ENCODE measurements around the gene TUSC2. TPM values are rescaled to one million over a fixed set of nuclear protein-coding genes. Genes with fewer than 3 reads are reported as not detected.
A peak's percentile ranks its signal among the peaks of the same experiment; 100 is the strongest.

Gene TUSC2
- total and polyA plus RNA-seq, 2 experiments from 2014 or later: 30.0 to 45.6 TPM

DNA sequence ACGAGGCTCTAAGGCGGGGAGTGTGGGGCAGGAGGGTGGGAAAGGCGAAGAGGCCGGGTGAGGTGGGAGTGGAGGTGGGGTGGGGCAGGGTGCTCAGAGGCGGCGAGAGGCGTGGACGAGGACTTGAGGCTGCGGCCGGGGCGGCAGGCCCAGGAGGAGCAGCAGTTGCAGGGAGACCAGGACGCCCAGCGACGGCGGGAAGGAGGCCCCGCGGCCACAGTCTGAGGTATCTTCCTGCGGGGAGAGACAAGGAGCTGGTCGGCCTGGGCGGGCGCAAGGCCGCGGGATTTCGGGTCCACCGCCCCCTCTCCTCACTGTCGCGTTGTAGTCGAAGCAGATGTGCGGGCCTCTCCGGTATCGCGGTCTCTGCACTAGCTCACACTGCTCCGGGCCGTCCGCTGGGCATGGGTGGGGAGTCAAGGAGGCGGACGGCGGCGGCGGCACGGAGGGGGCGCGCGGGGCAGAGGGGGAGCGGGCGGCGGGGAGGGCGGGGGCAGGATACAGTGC, 36.6 kb upstream of the TUSC2 start:
- Histone ChIP-seq H2AFZ (peak overlapping the region; percentile 88), H3K4me1 (ENCODE audit: insufficient read depth) (no peaks in the 10 kb centered on the region), H3K4me3 (peak overlapping the region; percentile 37), H3K27ac (peak overlapping the region; percentile 52), H3K9me2 (replicated peaks; ENCODE audit: insufficient read depth) (no peaks in the 10 kb centered on the region), H3K4me2 (peak overlapping the region; percentile 93), H3K9me3 (ENCODE audit: low read depth) (no peaks in the 10 kb centered on the region), H3K36me3 (replicated peaks; ENCODE audit: insufficient read depth, low read depth) (no peaks in the 10 kb centered on the region), H4K20me1 (ENCODE audit: insufficient read depth, poor library complexity, severe bottlenecking) (no peaks in the 10 kb centered on the region), H3K79me2 (no peaks in the 10 kb centered on the region), H3K27me3 (no peaks in the 10 kb centered on the region)
- peak; percentile 58 for DNase-seq (ENCODE audit: low spot score)
- no peak for TF ChIP-seq EZH2phosphoT487 (IDR thresholded peaks at IDR 0.05; ENCODE audit: low read depth, severe bottlenecking, unreplicated experiment)
- no peak for TF ChIP-seq EZH2 (IDR thresholded peaks at IDR 0.05; ENCODE audit: borderline replicate concordance)
- TF ChIP-seq, protein P1, sequence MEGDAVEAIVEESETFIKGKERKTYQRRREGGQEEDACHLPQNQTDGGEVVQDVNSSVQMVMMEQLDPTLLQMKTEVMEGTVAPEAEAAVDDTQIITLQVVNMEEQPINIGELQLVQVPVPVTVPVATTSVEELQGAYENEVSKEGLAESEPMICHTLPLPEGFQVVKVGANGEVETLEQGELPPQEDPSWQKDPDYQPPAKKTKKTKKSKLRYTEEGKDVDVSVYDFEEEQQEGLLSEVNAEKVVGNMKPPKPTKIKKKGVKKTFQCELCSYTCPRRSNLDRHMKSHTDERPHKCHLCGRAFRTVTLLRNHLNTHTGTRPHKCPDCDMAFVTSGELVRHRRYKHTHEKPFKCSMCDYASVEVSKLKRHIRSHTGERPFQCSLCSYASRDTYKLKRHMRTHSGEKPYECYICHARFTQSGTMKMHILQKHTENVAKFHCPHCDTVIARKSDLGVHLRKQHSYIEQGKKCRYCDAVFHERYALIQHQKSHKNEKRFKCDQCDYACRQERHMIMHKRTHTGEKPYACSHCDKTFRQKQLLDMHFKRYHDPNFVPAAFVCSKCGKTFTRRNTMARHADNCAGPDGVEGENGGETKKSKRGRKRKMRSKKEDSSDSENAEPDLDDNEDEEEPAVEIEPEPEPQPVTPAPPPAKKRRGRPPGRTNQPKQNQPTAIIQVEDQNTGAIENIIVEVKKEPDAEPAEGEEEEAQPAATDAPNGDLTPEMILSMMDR (IDR thresholded peaks at IDR 0.05; ENCODE audit: poor library complexity): no peak
- 7% methylated on average over 42 of the region's 48 CpGs for WGBS (ENCODE audit: low lambda C conversion rate, missing lambda C conversion rate)

DNA sequence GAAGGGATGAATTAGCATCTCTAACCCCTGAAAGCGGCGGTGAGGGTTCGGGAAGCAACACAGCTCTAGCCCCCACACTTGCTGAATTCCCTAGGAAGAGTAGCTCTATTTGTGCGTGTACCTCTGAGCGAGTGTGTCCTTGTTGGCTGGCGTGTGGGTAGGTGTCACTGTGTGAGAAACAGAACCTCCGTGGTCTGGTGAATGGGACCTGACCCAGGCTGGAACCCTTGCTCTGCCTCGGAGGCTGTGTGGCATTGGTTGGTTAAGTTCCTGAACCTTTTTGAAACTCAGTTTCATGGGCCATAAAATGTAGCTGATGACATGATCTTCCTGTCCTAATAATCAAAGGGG, 31.7 kb upstream of the TUSC2 start:
- TF ChIP-seq EZH2 (IDR thresholded peaks at IDR 0.05; ENCODE audit: borderline replicate concordance) (no peak), EZH2phosphoT487 (IDR thresholded peaks at IDR 0.05; ENCODE audit: low read depth, severe bottlenecking, unreplicated experiment) (no peak)
- TF ChIP-seq, protein P1 (IDR thresholded peaks at IDR 0.05; ENCODE audit: poor library complexity): no peak
- no peaks in the 10 kb centered on the region for H3K9me3 ChIP-seq (ENCODE audit: low read depth)
- no peak overlapping the region for H3K27ac ChIP-seq
- H3K4me3 ChIP-seq: no peak overlapping the region
- H2AFZ ChIP-seq: peak overlapping the region; percentile 8
- H3K4me1 ChIP-seq (ENCODE audit: insufficient read depth): peaks cover 27% of the 10 kb centered on the region
- no peak for DNase-seq (ENCODE audit: low spot score)
- peak overlapping the region; percentile 65 for H3K4me2 ChIP-seq
- no peaks in the 10 kb centered on the region for H3K9me2 ChIP-seq (replicated peaks; ENCODE audit: insufficient read depth)
- no peaks in the 10 kb centered on the region for H3K36me3 ChIP-seq (replicated peaks; ENCODE audit: insufficient read depth, low read depth)
- H3K27me3 ChIP-seq: no peaks in the 10 kb centered on the region
- peaks cover 43% of the 10 kb centered on the region for H3K79me2 ChIP-seq
- 20% methylated on average over 8 of the region's 8 CpGs for WGBS (ENCODE audit: low lambda C conversion rate, missing lambda C conversion rate)
- H4K20me1 ChIP-seq (ENCODE audit: insufficient read depth, poor library complexity, severe bottlenecking): peaks cover 38% of the 10 kb centered on the region

DNA sequence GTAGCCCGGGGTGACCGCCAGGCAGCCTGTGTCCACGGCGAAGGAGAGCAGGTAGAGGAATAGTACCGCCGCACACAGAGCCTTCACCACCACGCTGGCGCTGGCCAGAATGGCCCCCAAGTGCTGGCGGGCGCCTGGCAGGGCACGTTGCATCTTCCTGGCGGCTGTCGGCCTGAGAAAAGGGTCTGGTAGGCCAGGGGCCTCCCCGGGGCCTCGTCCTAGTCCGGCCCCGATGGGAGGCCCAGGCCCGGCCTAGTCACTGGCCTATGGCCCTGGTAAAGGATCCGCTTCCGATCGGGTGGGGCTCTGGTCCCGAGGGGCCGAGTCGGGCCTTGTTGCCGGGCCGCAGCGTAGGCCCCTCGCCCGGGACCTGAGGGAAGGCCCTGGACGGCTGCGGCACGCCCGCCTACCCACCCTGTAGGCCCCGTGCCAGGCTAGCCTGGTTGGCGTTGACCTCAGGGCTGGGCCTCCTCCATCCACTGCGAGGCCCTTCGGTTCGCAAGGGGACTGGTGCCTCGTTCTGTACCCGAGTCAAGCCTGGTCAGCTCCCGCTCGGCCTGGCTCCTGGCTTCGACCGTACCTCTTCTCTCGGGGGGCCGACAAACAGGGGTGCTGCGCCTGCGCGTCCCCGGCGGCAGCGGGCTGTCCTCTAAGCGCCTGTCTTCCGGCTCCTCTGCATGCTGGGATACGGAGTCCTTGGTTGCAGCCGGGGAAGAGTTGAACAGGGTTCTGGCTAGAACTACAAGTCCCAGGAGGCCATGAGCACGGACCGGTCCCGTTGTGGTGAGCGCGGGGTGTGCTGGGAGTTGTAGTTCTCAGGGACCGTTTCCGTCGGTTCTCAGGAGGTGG, 31.1 kb upstream of the TUSC2 start, which contains the start of gene TMEM115:
TMEM115 (minus strand) TSS at position 611 of the 849 bp plus-strand sequence; CDS start at position 153, 458 bp downstream.
- WGBS (ENCODE audit: low lambda C conversion rate, missing lambda C conversion rate): 8% methylated on average over 64 of the region's 64 CpGs
- peaks cover 43% of the 10 kb centered on the region for H3K79me2 ChIP-seq

More for the DNA sequence above, 31.1 kb upstream of the TUSC2 start, which contains the start of gene TMEM115:
- peak; percentile 98 for DNase-seq (ENCODE audit: low spot score)
- H3K4me1 ChIP-seq (ENCODE audit: insufficient read depth): peaks cover 27% of the 10 kb centered on the region
- H2AFZ ChIP-seq: peak within 1 kb of the TSS; percentile 28
- no peaks in the 10 kb centered on the region for H3K27me3 ChIP-seq
- H3K4me2 ChIP-seq: peak within 1 kb of the TSS; percentile 99
- H3K9me2 ChIP-seq (replicated peaks; ENCODE audit: insufficient read depth): no peaks in the 10 kb centered on the region
- peak within 1 kb of the TSS; percentile 74 for H3K4me3 ChIP-seq
- no peaks in the 10 kb centered on the region for H3K9me3 ChIP-seq (ENCODE audit: low read depth)
- peaks cover 38% of the 10 kb centered on the region for H4K20me1 ChIP-seq (ENCODE audit: insufficient read depth, poor library complexity, severe bottlenecking)
- no peaks in the 10 kb centered on the region for H3K36me3 ChIP-seq (replicated peaks; ENCODE audit: insufficient read depth, low read depth)
- TF ChIP-seq, protein P1 (IDR thresholded peaks at IDR 0.05; ENCODE audit: poor library complexity): no peak
- TF ChIP-seq EZH2 (IDR thresholded peaks at IDR 0.05; ENCODE audit: borderline replicate concordance) (no peak), EZH2phosphoT487 (IDR thresholded peaks at IDR 0.05; ENCODE audit: low read depth, severe bottlenecking, unreplicated experiment) (no peak)
- H3K27ac ChIP-seq: peak within 1 kb of the TSS; percentile 82

Data from hepatocyte (in vitro differentiated cells).